ENCODE measurements around the gene IFNL4.
"Not testable (repeated sequence)": the region's sequence is repeated elsewhere in the genome, so short reads cannot be mapped to it uniquely, and the experiment has no call there.

Gene IFNL4

GRCh38 chr19:39284032-39284431, 35.4 kb upstream of the IFNL4 start:
- Histone ChIP-seq H3K27me3 (ENCODE audit: insufficient read depth, low read depth, severe bottlenecking) (no peaks in the 10 kb centered on the region), H3K9me3 (ENCODE audit: severe bottlenecking) (peaks cover 5% of the 10 kb centered on the region), H3K36me3 (no peaks in the 10 kb centered on the region), H3K4me3 (ENCODE audit: low read depth, low read length) (no peak overlapping the region), H3K27ac (no peak overlapping the region)
- no peak for DNase-seq
- no peak for TF ChIP-seq CTCF (IDR thresholded peaks at IDR 0.05; ENCODE audit: low read depth, low read length)

GRCh38 chr19:39282021-39282420, 33.4 kb upstream of the IFNL4 start:
- H3K36me3 ChIP-seq: no peaks in the 10 kb centered on the region
- peaks cover 5% of the 10 kb centered on the region for H3K9me3 ChIP-seq (ENCODE audit: severe bottlenecking)
- no peak for DNase-seq
- H3K27ac ChIP-seq: no peak overlapping the region
- no peak overlapping the region for H3K4me3 ChIP-seq (ENCODE audit: low read depth, low read length)
- TF ChIP-seq CTCF (IDR thresholded peaks at IDR 0.05; ENCODE audit: low read depth, low read length): no peak
- no peaks in the 10 kb centered on the region for H3K27me3 ChIP-seq (ENCODE audit: insufficient read depth, low read depth, severe bottlenecking)

GRCh38 chr19:39277598-39277997, 28.9 kb upstream of the IFNL4 start:
- no peak for DNase-seq
- no peak overlapping the region for H3K27ac ChIP-seq
- H3K4me3 ChIP-seq (ENCODE audit: low read depth, low read length): no peak overlapping the region
- TF ChIP-seq CTCF (IDR thresholded peaks at IDR 0.05; ENCODE audit: low read depth, low read length): no peak
- peaks cover 2% of the 10 kb centered on the region for H3K9me3 ChIP-seq (ENCODE audit: severe bottlenecking)
- H3K36me3 ChIP-seq: no peaks in the 10 kb centered on the region
- H3K27me3 ChIP-seq (ENCODE audit: insufficient read depth, low read depth, severe bottlenecking): no peaks in the 10 kb centered on the region

- no peak overlapping the region for H3K4me3 ChIP-seq (ENCODE audit: low read depth, low read length)
- no peak for TF ChIP-seq CTCF (IDR thresholded peaks at IDR 0.05; ENCODE audit: low read depth, low read length)
These were observed 28.1 kb upstream of the IFNL4 start for GRCh38 chr19:39276740-39277139.

GRCh38 chr19:39275578-39275977, 26.9 kb upstream of the IFNL4 start:
- no peak for TF ChIP-seq CTCF (IDR thresholded peaks at IDR 0.05; ENCODE audit: low read depth, low read length)
- Histone ChIP-seq H3K4me3 (ENCODE audit: low read depth, low read length) (no peak overlapping the region), H3K36me3 (no peaks in the 10 kb centered on the region), H3K9me3 (ENCODE audit: severe bottlenecking) (no peaks in the 10 kb centered on the region), H3K27ac (no peak overlapping the region), H3K27me3 (ENCODE audit: insufficient read depth, low read depth, severe bottlenecking) (no peaks in the 10 kb centered on the region)
- DNase-seq: no peak

More at GRCh38 chr19:39276740-39277139, 28.1 kb upstream of the IFNL4 start:
- H3K27me3 ChIP-seq (ENCODE audit: insufficient read depth, low read depth, severe bottlenecking): no peaks in the 10 kb centered on the region
- no peaks in the 10 kb centered on the region for H3K9me3 ChIP-seq (ENCODE audit: severe bottlenecking)
- no peak overlapping the region for H3K27ac ChIP-seq
- no peak for DNase-seq
- no peaks in the 10 kb centered on the region for H3K36me3 ChIP-seq

- H3K9me3 ChIP-seq (ENCODE audit: severe bottlenecking); DNase-seq; H3K36me3 ChIP-seq; H3K4me3 ChIP-seq (ENCODE audit: low read depth, low read length); H3K27me3 ChIP-seq (ENCODE audit: insufficient read depth, low read depth, severe bottlenecking); H3K27ac ChIP-seq: not testable (repeated sequence)
These were observed 25.2 kb upstream of the IFNL4 start for GRCh38 chr19:39273859-39274258.
